ENCODE measurements around the gene PCP4L1.
"Not testable (repeated sequence)": the region's sequence is repeated elsewhere in the genome, so short reads cannot be mapped to it uniquely, and the experiment has no call there.

The PCP4L1 gene

GRCh38 chr1:161244888-161245287 lies 13.7 kb upstream of the PCP4L1 start:
- TF ChIP-seq CTCF (IDR thresholded peaks at IDR 0.05; ENCODE audit: insufficient read depth, low read depth, low read length, missing control alignments) = no peak
- DNase-seq (ENCODE audit: low read depth) = no peak
- no peak overlapping the region for H3K4me3 ChIP-seq (ENCODE audit: low read depth, low read length)

GRCh38 chr1:161250100-161250499 lies 8.4 kb upstream of the PCP4L1 start:
- not testable (repeated sequence) for DNase-seq (ENCODE audit: low read depth); H3K4me3 ChIP-seq (ENCODE audit: low read depth, low read length)

GRCh38 chr1:161250829-161251228 lies 7.7 kb upstream of the PCP4L1 start:
- no peak for TF ChIP-seq CTCF (IDR thresholded peaks at IDR 0.05; ENCODE audit: insufficient read depth, low read depth, low read length, missing control alignments)
- H3K4me3 ChIP-seq (ENCODE audit: low read depth, low read length) = no peak overlapping the region
- DNase-seq (ENCODE audit: low read depth) = no peak

- no peak for DNase-seq (ENCODE audit: low read depth)
- H3K4me3 ChIP-seq (ENCODE audit: low read depth, low read length) = no peak overlapping the region
- TF ChIP-seq CTCF (IDR thresholded peaks at IDR 0.05; ENCODE audit: insufficient read depth, low read depth, low read length, missing control alignments) = no peak
Measured at GRCh38 chr1:161251579-161251978, 7.0 kb upstream of the PCP4L1 start.

GRCh38 chr1:161255302-161255701 lies 3.2 kb upstream of the PCP4L1 start:
- not testable (repeated sequence) for DNase-seq (ENCODE audit: low read depth); H3K4me3 ChIP-seq (ENCODE audit: low read depth, low read length)

- DNase-seq (ENCODE audit: low read depth); H3K4me3 ChIP-seq (ENCODE audit: low read depth, low read length): not testable (repeated sequence)
Measured at GRCh38 chr1:161255955-161256520, 2.5 kb upstream of the PCP4L1 start.

- DNase-seq (ENCODE audit: low read depth); H3K4me3 ChIP-seq (ENCODE audit: low read depth, low read length): not testable (repeated sequence)
Measured at GRCh38 chr1:161257109-161257508, 1.4 kb upstream of the PCP4L1 start.

GRCh38 chr1:161259345-161259702 lies 779 bp downstream of the PCP4L1 start:
- no peak for TF ChIP-seq CTCF (IDR thresholded peaks at IDR 0.05; ENCODE audit: insufficient read depth, low read depth, low read length, missing control alignments)
- no peak for DNase-seq (ENCODE audit: low read depth)
- no peak overlapping the region for H3K4me3 ChIP-seq (ENCODE audit: low read depth, low read length)

GRCh38 chr1:161259765-161260164 lies 1.2 kb downstream of the PCP4L1 start:
- DNase-seq (ENCODE audit: low read depth) = no peak
- no peak for TF ChIP-seq CTCF (IDR thresholded peaks at IDR 0.05; ENCODE audit: insufficient read depth, low read depth, low read length, missing control alignments)
- H3K4me3 ChIP-seq (ENCODE audit: low read depth, low read length) = no peak overlapping the region
